GM06990 (cell line): ENCODE results near the gene PLIN4.

Experiments used
- DNase-seq: peaks from one replicate; pipeline ENCODE4 v3.0.0-alpha.2; 2011; ENCODE audit not compliant: insufficient read length; ENCODE audit errors: extremely low read depth
- H3K27me3 ChIP-seq: replicated peaks from 2 replicates; pipeline ENCODE4 v1.6.0; 2011; ENCODE audit warnings: low read length; ENCODE audit not compliant: control insufficient read depth, insufficient read depth
- H3K36me3 ChIP-seq: 2 replicates; pipeline ENCODE4 v1.5.1; 2011; ENCODE audit warnings: low read length; ENCODE audit not compliant: control insufficient read depth, insufficient read depth
- H3K4me3 ChIP-seq: replicated peaks from 2 replicates; pipeline ENCODE4 v1.5.1; 2011; ENCODE audit warnings: low read depth, mild to moderate bottlenecking, control low read depth, low read length
- CTCF ChIP-seq: IDR thresholded peaks from 2 replicates; pipeline ENCODE4 v1.5.1; 2011; ENCODE audit warnings: low read length, control low read depth, mild to moderate bottlenecking, inconsistent platforms; ENCODE audit not compliant: insufficient read depth, poor library complexity, severe bottlenecking

The PLIN4 gene

GRCh38 chr19:4534836-4535658 lies 16.8 kb upstream of the PLIN4 start, which contains the start of gene PLIN5:
PLIN5 (minus strand) TSS chr19:4535224; CDS start chr19:4534074, 1,150 bp downstream.
- TF ChIP-seq CTCF = peak; percentile 9
- peak; percentile 54 for DNase-seq
- Histone ChIP-seq H3K36me3 (no peaks in the 10 kb centered on the region), H3K27me3 (no peaks in the 10 kb centered on the region; the same call in 1 of the 2 replicates), H3K4me3 (no peak within 1 kb of the TSS)

- no peak for DNase-seq
- H3K4me3 ChIP-seq = no peak overlapping the region
- H3K27me3 ChIP-seq = no peaks in the 10 kb centered on the region; the same call in none of the 2 replicates
- no peak for TF ChIP-seq CTCF
- no peaks in the 10 kb centered on the region for H3K36me3 ChIP-seq
Observed at GRCh38 chr19:4533835-4534424, 15.6 kb upstream of the PLIN4 start.

GRCh38 chr19:4533334-4533733 lies 15.0 kb upstream of the PLIN4 start:
- Histone ChIP-seq H3K36me3 (no peaks in the 10 kb centered on the region), H3K4me3 (no peak overlapping the region), H3K27me3 (no peaks in the 10 kb centered on the region; the same call in none of the 2 replicates)
- DNase-seq = no peak
- TF ChIP-seq CTCF = no peak

GRCh38 chr19:4531562-4532165 lies 13.4 kb upstream of the PLIN4 start:
- no peak for DNase-seq
- no peaks in the 10 kb centered on the region for H3K36me3 ChIP-seq
- TF ChIP-seq CTCF = no peak
- H3K27me3 ChIP-seq = no peaks in the 10 kb centered on the region; the same call in none of the 2 replicates
- no peak overlapping the region for H3K4me3 ChIP-seq

GRCh38 chr19:4529924-4530522 lies 11.7 kb upstream of the PLIN4 start:
- TF ChIP-seq CTCF = no peak

More at GRCh38 chr19:4529924-4530522, 11.7 kb upstream of the PLIN4 start:
- Histone ChIP-seq H3K27me3 (no peaks in the 10 kb centered on the region; the same call in none of the 2 replicates), H3K4me3 (no peak overlapping the region), H3K36me3 (no peaks in the 10 kb centered on the region)
- no peak for DNase-seq
